Measurements from ENCODE around the gene DOCK1.

The DOCK1 gene

GRCh38 chr10:127292888-127293287 lies 387.7 kb downstream of the DOCK1 start:
- Histone ChIP-seq H3K4me2 (ENCODE audit: low read depth, low read length) (no peak overlapping the region), H3K27me3 (replicated peaks; ENCODE audit: insufficient read depth, low read length) (no peaks in the 10 kb centered on the region), H3K4me1 (ENCODE audit: low read length) (no peaks in the 10 kb centered on the region), H3F3A (ENCODE audit: insufficient read depth, low read length) (no peaks in the 10 kb centered on the region), H3K9me2 (replicated peaks; ENCODE audit: insufficient read depth, low read length) (no peaks in the 10 kb centered on the region), H2AFZ (ENCODE audit: low read length) (no peak overlapping the region), H3K79me2 (ENCODE audit: low read length) (no peaks in the 10 kb centered on the region), H3K9ac (ENCODE audit: low read length) (no peak overlapping the region), H4K20me1 (ENCODE audit: insufficient read depth, low read length) (no peaks in the 10 kb centered on the region), H3K27ac (ENCODE audit: low read length) (no peak overlapping the region), H3K36me3 (replicated peaks; ENCODE audit: insufficient read depth, low read length) (no peaks in the 10 kb centered on the region), H3K9me3 (replicated peaks; ENCODE audit: insufficient read depth, low read length) (no peaks in the 10 kb centered on the region), H3K4me3 (ENCODE audit: low read length) (no peak overlapping the region)
- TF ChIP-seq EZH2 (optimal IDR thresholded peaks at IDR 0.05; ENCODE audit: low read depth, low read length) (no peak), CTCF (IDR thresholded peaks at IDR 0.05; ENCODE audit: low read length) (no peak), EZH2phosphoT487 (IDR thresholded peaks at IDR 0.05; ENCODE audit: low read length) (no peak)
- no peak for DNase-seq

- no peaks in the 10 kb centered on the region for H3K9me3 ChIP-seq (replicated peaks; ENCODE audit: insufficient read depth, low read length)
- H3K27me3 ChIP-seq (replicated peaks; ENCODE audit: insufficient read depth, low read length) = no peaks in the 10 kb centered on the region
- H3K4me2 ChIP-seq (ENCODE audit: low read depth, low read length) = no peak overlapping the region
- H2AFZ ChIP-seq (ENCODE audit: low read length) = no peak overlapping the region
- DNase-seq = peak; percentile 32
- no peaks in the 10 kb centered on the region for H3F3A ChIP-seq (ENCODE audit: insufficient read depth, low read length)
- no peak overlapping the region for H3K4me3 ChIP-seq (ENCODE audit: low read length)
- H3K27ac ChIP-seq (ENCODE audit: low read length) = no peak overlapping the region
- no peak overlapping the region for H3K9ac ChIP-seq (ENCODE audit: low read length)
- no peaks in the 10 kb centered on the region for H3K79me2 ChIP-seq (ENCODE audit: low read length)
- H3K36me3 ChIP-seq (replicated peaks; ENCODE audit: insufficient read depth, low read length) = no peaks in the 10 kb centered on the region
- H3K9me2 ChIP-seq (replicated peaks; ENCODE audit: insufficient read depth, low read length) = no peaks in the 10 kb centered on the region
- no peaks in the 10 kb centered on the region for H4K20me1 ChIP-seq (ENCODE audit: insufficient read depth, low read length)
- TF ChIP-seq EZH2 (optimal IDR thresholded peaks at IDR 0.05; ENCODE audit: low read depth, low read length) (no peak), CTCF (IDR thresholded peaks at IDR 0.05; ENCODE audit: low read length) (no peak), EZH2phosphoT487 (IDR thresholded peaks at IDR 0.05; ENCODE audit: low read length) (no peak)
- H3K4me1 ChIP-seq (ENCODE audit: low read length) = no peaks in the 10 kb centered on the region
These were observed 388.4 kb downstream of the DOCK1 start for GRCh38 chr10:127293640-127294039.

- no peak overlapping the region for H3K4me3 ChIP-seq (ENCODE audit: low read length)
- no peaks in the 10 kb centered on the region for H3F3A ChIP-seq (ENCODE audit: insufficient read depth, low read length)
- H3K36me3 ChIP-seq (replicated peaks; ENCODE audit: insufficient read depth, low read length) = no peaks in the 10 kb centered on the region
- H3K9me2 ChIP-seq (replicated peaks; ENCODE audit: insufficient read depth, low read length) = no peaks in the 10 kb centered on the region
- no peak overlapping the region for H3K4me2 ChIP-seq (ENCODE audit: low read depth, low read length)
- TF ChIP-seq EZH2phosphoT487 (IDR thresholded peaks at IDR 0.05; ENCODE audit: low read length) (no peak), EZH2 (optimal IDR thresholded peaks at IDR 0.05; ENCODE audit: low read depth, low read length) (no peak), CTCF (IDR thresholded peaks at IDR 0.05; ENCODE audit: low read length) (no peak)
- H3K27me3 ChIP-seq (replicated peaks; ENCODE audit: insufficient read depth, low read length) = no peaks in the 10 kb centered on the region
- H4K20me1 ChIP-seq (ENCODE audit: insufficient read depth, low read length) = no peaks in the 10 kb centered on the region
- no peak overlapping the region for H3K27ac ChIP-seq (ENCODE audit: low read length)
- no peaks in the 10 kb centered on the region for H3K4me1 ChIP-seq (ENCODE audit: low read length)
- DNase-seq = no peak
- no peaks in the 10 kb centered on the region for H3K9me3 ChIP-seq (replicated peaks; ENCODE audit: insufficient read depth, low read length)
- no peaks in the 10 kb centered on the region for H3K79me2 ChIP-seq (ENCODE audit: low read length)
- H3K9ac ChIP-seq (ENCODE audit: low read length) = no peak overlapping the region
- no peak overlapping the region for H2AFZ ChIP-seq (ENCODE audit: low read length)
These were observed 391.5 kb downstream of the DOCK1 start for GRCh38 chr10:127296696-127297095.

Measured in MM.1S (cell line).